Ascending aorta (tissue), 2 donors: ENCODE data around the gene EHD2. TPM values are rescaled to one million over a fixed set of nuclear protein-coding genes. Genes with fewer than 3 reads are reported as not detected.

ENCODE experiments used
- DNase-seq, 2 donors: peaks; one replicate each; pipeline ENCODE4 v3.0.0-alpha.2; 2019; ENCODE audit warnings: low spot score in 2 of 2
- H3K27ac ChIP-seq, 2 donors: fragments of 200-600 bp; sonication (generic); one replicate each; pipeline ENCODE4 v1.5.1; 2016 to 2017; ENCODE audit warnings: mild to moderate bottlenecking in 1 of 2
- H3K27me3 ChIP-seq: fragments of 200-600 bp; sonication (generic); one replicate; pipeline ENCODE4 v1.5.1; 2017
- H3K36me3 ChIP-seq, 2 donors: fragments of 200-600 bp; sonication (generic); one replicate each; pipeline ENCODE4 v1.5.1; 2016
- H3K4me1 ChIP-seq, 2 donors: fragments of 200-600 bp; sonication (generic); one replicate each; pipeline ENCODE4 v1.5.1; 2016 to 2017; ENCODE audit warnings: mild to moderate bottlenecking in 1 of 2
- H3K4me3 ChIP-seq, 2 donors: fragments of 200-600 bp; sonication (generic); one replicate each; pipeline ENCODE4 v1.5.1; 2016 to 2017; ENCODE audit warnings: mild to moderate bottlenecking in 1 of 2
- H3K9me3 ChIP-seq, 2 donors: fragments of 200-600 bp; sonication (generic); one replicate each; pipeline ENCODE4 v1.5.1; 2016
- intact Hi-C: fragments of 100-400 bp; cut with DNase I; formaldehyde crosslinking; loops from one replicate; pipeline ENCODE4 v1.15.1; 2023
- total RNA-seq: library from RNA; depleted of rRNA; stranded (reverse); fragments of >200 nt; gene quantifications from one replicate; pipeline ENCODE4 v1.1.0, GENCODE V29; 2016
- TF ChIP-seq, protein P1 (sequence below), 3 experiments: fragments of 200-600 bp in 2 of 3; fragments of 450-650 bp in 1 of 3; sonication (generic) in 2 of 3; IDR thresholded peaks; one replicate each; pipeline ENCODE4 v1.5.1; 2016 to 2019; ENCODE audit warnings: antibody characterized with exemption in 3 of 3, mild to moderate bottlenecking in 1 of 3, moderate library complexity in 1 of 3

The EHD2 gene
- total RNA-seq, 1 donor from 2014 or later: 342 TPM

DNA sequence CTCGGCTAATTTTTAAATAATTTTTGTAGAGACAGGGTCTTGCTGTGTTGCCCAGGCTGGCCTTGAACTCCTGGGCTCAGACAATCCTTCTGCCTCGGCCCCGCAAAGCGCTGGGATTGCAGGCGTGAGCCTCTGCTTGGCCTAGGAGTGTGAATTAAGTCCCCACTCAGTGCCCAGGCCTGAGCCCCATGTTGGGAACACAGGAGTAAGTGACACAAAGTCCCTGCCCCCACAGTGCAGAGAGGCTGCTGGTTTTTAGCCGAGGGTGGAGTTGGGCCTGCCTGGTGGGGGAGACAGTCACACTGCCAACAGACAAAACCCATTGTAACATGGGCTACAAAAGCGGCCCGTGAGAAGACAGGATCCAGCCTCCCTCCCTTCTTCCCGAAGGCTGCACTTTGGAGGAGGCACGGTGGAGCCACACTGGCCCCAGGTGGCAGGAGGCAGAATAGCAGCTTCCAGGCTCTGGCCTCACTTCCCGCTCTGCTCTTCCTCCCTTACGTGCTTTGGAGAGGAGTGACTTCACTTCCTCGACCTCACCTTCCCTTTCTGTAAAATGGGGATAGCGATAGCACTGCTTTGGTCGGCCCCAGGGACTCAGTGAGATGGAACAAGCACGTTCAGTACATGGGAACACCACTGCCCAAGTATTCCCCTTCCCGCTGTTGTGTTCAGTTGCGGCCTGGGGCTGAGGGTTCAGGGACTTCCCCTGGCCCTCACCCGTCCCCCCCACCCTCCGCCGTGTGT is 15.2 kb upstream of the EHD2 start:
- no peak overlapping the region for H3K27ac ChIP-seq
- peaks cover 47 to 62% of the 10 kb centered on the region in 2 donors for H3K36me3 ChIP-seq

DNA sequence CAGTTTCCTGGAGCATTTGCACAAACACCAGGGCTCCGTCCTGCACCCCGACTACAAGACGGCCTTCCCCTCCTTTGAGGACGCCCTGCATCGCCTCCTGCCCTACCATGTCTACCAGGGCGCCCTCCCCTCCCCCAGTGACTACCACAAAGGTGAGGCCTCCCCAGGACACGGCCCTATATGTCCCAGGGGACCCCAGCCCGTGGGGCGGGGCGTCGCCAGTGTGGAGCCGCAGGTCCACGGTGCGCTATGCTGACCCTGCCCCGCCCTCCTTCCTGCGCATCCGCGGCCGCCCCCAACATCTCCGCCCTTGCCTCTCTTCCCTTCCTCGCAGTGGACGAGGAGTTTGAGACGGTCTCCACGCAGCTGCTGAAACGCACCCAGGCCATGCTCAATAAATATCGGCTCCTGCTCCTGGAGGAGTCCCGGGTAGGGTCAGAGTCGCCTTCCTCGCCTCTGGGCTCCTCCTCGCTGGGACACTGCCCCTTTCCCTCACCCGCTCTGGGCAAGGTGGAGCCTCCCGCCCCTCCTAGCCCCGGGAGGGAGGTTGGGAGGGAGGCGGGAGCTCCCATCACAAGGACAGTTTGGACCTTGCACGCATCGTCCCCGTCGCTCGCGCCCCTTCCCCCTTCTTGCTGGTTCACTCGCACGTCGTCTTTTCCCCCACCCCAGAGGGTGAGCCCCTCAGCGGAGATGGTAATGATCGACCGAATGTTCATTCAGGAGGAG is 14.4 kb upstream of the EHD2 start:
- intact Hi-C loops: loop anchor here (1.0 to 10.0 kb wide), 4 partner anchors 90 to 414 kb away; partner anchors contain the start of genes BICRA and NAPA

More for the DNA sequence above, 15.2 kb upstream of the EHD2 start:
- DNase-seq: peak in 1 of 2 donors; percentile 80
- intact Hi-C loops: loop anchor here (1.0 to 10.0 kb wide), 4 partner anchors 89 to 413 kb away; partner anchors contain the start of genes BICRA and NAPA
- Histone ChIP-seq H3K27me3 (no peaks in the 10 kb centered on the region), H3K9me3 (no peaks in the 10 kb centered on the region), H3K4me3 (no peak overlapping the region), H3K4me1 (no peaks in the 10 kb centered on the region)
- TF ChIP-seq, protein P1, sequence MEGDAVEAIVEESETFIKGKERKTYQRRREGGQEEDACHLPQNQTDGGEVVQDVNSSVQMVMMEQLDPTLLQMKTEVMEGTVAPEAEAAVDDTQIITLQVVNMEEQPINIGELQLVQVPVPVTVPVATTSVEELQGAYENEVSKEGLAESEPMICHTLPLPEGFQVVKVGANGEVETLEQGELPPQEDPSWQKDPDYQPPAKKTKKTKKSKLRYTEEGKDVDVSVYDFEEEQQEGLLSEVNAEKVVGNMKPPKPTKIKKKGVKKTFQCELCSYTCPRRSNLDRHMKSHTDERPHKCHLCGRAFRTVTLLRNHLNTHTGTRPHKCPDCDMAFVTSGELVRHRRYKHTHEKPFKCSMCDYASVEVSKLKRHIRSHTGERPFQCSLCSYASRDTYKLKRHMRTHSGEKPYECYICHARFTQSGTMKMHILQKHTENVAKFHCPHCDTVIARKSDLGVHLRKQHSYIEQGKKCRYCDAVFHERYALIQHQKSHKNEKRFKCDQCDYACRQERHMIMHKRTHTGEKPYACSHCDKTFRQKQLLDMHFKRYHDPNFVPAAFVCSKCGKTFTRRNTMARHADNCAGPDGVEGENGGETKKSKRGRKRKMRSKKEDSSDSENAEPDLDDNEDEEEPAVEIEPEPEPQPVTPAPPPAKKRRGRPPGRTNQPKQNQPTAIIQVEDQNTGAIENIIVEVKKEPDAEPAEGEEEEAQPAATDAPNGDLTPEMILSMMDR (IDR thresholded peaks at IDR 0.05): peak; percentile 95 to 99 (median 98)

DNA sequence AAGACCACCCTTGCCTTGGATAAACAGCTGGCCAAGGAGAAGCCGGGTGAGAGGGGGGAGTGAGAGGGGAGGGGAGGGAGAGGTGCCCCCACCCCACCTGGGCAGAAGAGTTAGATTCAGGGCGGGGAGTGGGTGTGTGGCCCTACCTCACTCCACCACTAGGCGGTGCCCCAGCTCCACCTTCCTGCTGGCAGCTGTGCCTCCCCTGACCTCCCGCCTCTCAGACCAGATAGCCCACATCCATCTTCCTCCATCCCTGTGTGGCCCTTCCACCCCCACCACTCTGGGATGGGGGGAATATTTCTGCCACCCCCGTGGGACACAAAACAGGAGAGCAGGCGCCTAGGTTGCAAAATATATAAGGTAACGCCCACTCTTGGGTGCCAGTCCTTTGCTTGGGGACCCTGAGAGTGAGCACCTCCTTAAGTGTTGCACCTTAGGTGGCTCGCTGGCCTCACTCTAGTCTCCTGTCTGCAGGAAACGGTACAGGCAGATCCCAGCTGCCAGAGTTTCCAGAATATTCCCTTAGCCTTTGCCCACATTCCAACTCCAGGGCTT is 13.8 kb upstream of the EHD2 start:
- DNase-seq: no peak
- no peak overlapping the region for H3K4me3 ChIP-seq
- no peaks in the 10 kb centered on the region for H3K9me3 ChIP-seq
- H3K27me3 ChIP-seq: no peaks in the 10 kb centered on the region
- H3K4me1 ChIP-seq: no peaks in the 10 kb centered on the region
- intact Hi-C loops: loop anchor here (2.0 to 10.0 kb wide), 3 partner anchors 91 to 415 kb away; partner anchors contain the start of genes BICRA and NAPA
- TF ChIP-seq, protein P1 (IDR thresholded peaks at IDR 0.05): peak; percentile 47 to 60 (median 55)
- no peak overlapping the region for H3K27ac ChIP-seq
- H3K36me3 ChIP-seq: peaks cover 49 to 61% of the 10 kb centered on the region in 2 donors

More for the DNA sequence above, 14.4 kb upstream of the EHD2 start:
- no peaks in the 10 kb centered on the region for H3K4me1 ChIP-seq
- no peak for DNase-seq
- H3K27me3 ChIP-seq: no peaks in the 10 kb centered on the region
- H3K4me3 ChIP-seq: no peak overlapping the region
- peaks cover 49 to 61% of the 10 kb centered on the region in 2 donors for H3K36me3 ChIP-seq
- TF ChIP-seq, protein P1 (IDR thresholded peaks at IDR 0.05): no peak
- H3K27ac ChIP-seq: no peak overlapping the region
- H3K9me3 ChIP-seq: no peaks in the 10 kb centered on the region

DNA sequence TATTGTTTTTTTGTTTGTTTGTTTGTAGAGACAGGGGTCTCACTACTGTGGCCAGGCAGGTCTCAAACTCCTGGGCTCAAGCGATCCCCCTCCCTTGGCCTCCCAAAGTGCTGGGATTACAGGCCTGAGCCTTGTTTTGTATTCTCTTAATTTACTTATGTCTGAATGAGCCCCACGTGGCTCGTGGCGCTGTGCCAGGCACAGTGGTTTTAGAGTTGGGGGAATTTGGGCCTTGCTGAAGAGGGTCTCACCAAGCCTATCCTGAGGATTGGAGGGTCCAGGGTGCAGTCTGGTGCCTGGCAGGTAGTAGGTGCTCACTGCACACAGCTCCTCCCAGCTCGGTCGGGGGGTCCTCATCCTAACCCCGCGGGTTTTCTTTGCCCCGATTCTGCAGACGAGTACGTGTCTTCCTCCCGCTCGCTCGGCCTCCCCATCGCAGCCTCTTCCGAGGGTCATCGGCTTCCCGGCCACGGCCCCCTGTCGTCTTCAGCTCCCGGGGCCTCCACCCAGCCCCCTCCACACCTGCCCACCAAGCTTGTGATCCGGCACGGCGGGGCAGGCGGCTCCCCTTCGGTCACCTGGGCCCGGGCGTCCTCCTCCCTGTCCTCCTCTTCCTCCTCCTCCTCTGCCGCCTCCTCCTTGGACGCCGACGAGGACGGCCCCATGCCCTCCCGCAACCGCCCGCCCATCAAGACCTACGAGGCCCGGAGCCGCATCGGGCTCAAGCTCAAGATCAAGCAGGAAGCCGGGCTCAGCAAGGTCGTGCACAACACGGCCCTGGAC is 12.1 kb upstream of the EHD2 start:
- no peaks in the 10 kb centered on the region for H3K27me3 ChIP-seq
- peaks cover 47 to 49% of the 10 kb centered on the region in 2 donors for H3K36me3 ChIP-seq
- no peak for DNase-seq
- no peaks in the 10 kb centered on the region for H3K4me1 ChIP-seq
- no peaks in the 10 kb centered on the region for H3K9me3 ChIP-seq
- no peak overlapping the region for H3K27ac ChIP-seq
- intact Hi-C loops: no loop called here
- TF ChIP-seq, protein P1 (IDR thresholded peaks at IDR 0.05): no peak
- H3K4me3 ChIP-seq: no peak overlapping the region
